ENCODE data around the gene CHST14. TPM values are rescaled to one million over a fixed set of nuclear protein-coding genes. Genes with fewer than 3 reads are reported as not detected.
A peak's percentile ranks its signal among the peaks of the same experiment; 100 is the strongest.

Gene CHST14
- total RNA-seq, 2 experiments from 2014 or later = 5.7 to 7.1 TPM

- Mint-ChIP-seq H3K27ac (no peak overlapping the region), H3K4me1 (peaks cover 18% of the 10 kb centered on the region), H3K36me3 (no peaks in the 10 kb centered on the region), H3K27me3 (peaks cover 81% of the 10 kb centered on the region), H3K4me3 (peak overlapping the region; percentile 73), H3K9me3 (no peaks in the 10 kb centered on the region)
- DNase-seq = peak; percentile 47
These were observed 40.8 kb downstream of the CHST14 start for GRCh38 chr15:40511472-40512133.

GRCh38 chr15:40512440-40512839 is 41.7 kb downstream of the CHST14 start:
- DNase-seq = no peak
- no peak overlapping the region for H3K27ac Mint-ChIP-seq
- peak overlapping the region; percentile 49 for H3K4me3 Mint-ChIP-seq
- H3K9me3 Mint-ChIP-seq = no peaks in the 10 kb centered on the region
- peaks cover 14% of the 10 kb centered on the region for H3K4me1 Mint-ChIP-seq
- no peaks in the 10 kb centered on the region for H3K36me3 Mint-ChIP-seq
- peaks cover 74% of the 10 kb centered on the region for H3K27me3 Mint-ChIP-seq

- H3K36me3 Mint-ChIP-seq = no peaks in the 10 kb centered on the region
- no peaks in the 10 kb centered on the region for H3K9me3 Mint-ChIP-seq
- H3K27ac Mint-ChIP-seq = no peak overlapping the region
- peaks cover 14% of the 10 kb centered on the region for H3K4me1 Mint-ChIP-seq
- H3K27me3 Mint-ChIP-seq = peaks cover 62% of the 10 kb centered on the region
- no peak overlapping the region for H3K4me3 Mint-ChIP-seq
- DNase-seq = no peak
These were observed 42.8 kb downstream of the CHST14 start for GRCh38 chr15:40513609-40514008.

- no peak for DNase-seq
- Mint-ChIP-seq H3K9me3 (no peaks in the 10 kb centered on the region), H3K4me3 (no peak overlapping the region), H3K27ac (no peak overlapping the region), H3K27me3 (peaks cover 35% of the 10 kb centered on the region), H3K4me1 (peaks cover 9% of the 10 kb centered on the region), H3K36me3 (no peaks in the 10 kb centered on the region)
These were observed 45.5 kb downstream of the CHST14 start for GRCh38 chr15:40516322-40516721.

Other genes starting within 250 kb of the CHST14 start
- under 1 TPM; 0.18 to 0.35 TPM for gene PAK6, start 231.9 kb upstream of the CHST14 start, total RNA-seq
- not detected for gene ANKRD63, start 187.9 kb upstream of the CHST14 start, total RNA-seq
- gene PLCB2, start 163.0 kb upstream of the CHST14 start, total RNA-seq = 10 to 100 TPM; 40.8 to 43.6 TPM
- 10 to 100 TPM; 13.5 to 15.5 TPM for gene INAFM2, start 147.3 kb upstream of the CHST14 start, total RNA-seq
- gene CCDC9B, start 130.0 kb upstream of the CHST14 start, total RNA-seq = under 1 TPM; 0.24 to 0.62 TPM
- not detected for gene PHGR1, start 120.0 kb upstream of the CHST14 start, total RNA-seq
- under 1 TPM; 0.08 to 0.14 TPM for gene DISP2, start 112.8 kb upstream of the CHST14 start, total RNA-seq
- 10 to 100 TPM; 54.3 to 56.3 TPM for gene KNSTRN, start 88.3 kb upstream of the CHST14 start, total RNA-seq
- 10 to 100 TPM; 64.9 to 68.6 TPM for gene IVD, start 65.2 kb upstream of the CHST14 start, total RNA-seq
- 10 to 100 TPM; 18.0 to 18.7 TPM for gene BAHD1, start 30.0 kb upstream of the CHST14 start, total RNA-seq
- 10 to 100 TPM; 21.3 to 27.3 TPM for gene CCDC32, start 94.1 kb downstream of the CHST14 start, total RNA-seq
- 10 to 100 TPM; 22.9 to 26.1 TPM for gene RPUSD2, start 98.3 kb downstream of the CHST14 start, total RNA-seq
- gene KNL1, start 123.3 kb downstream of the CHST14 start, total RNA-seq = 10 to 100 TPM; 23.8 to 24.5 TPM
- 10 to 100 TPM; 67.7 to 69.6 TPM for gene RAD51, start 224.2 kb downstream of the CHST14 start, total RNA-seq